NOMO-1 (cell line): ENCODE data around the gene GHDC.
A peak's percentile ranks its signal among the peaks of the same experiment; 100 is the strongest.

Source experiments
- DNase-seq, 2 experiments: peaks; one replicate each; lab custom pipeline; 2025; ENCODE audit not compliant: unreplicated experiment in 2 of 2; lab: John Stamatoyannopoulos, UW

Gene GHDC

DNA sequence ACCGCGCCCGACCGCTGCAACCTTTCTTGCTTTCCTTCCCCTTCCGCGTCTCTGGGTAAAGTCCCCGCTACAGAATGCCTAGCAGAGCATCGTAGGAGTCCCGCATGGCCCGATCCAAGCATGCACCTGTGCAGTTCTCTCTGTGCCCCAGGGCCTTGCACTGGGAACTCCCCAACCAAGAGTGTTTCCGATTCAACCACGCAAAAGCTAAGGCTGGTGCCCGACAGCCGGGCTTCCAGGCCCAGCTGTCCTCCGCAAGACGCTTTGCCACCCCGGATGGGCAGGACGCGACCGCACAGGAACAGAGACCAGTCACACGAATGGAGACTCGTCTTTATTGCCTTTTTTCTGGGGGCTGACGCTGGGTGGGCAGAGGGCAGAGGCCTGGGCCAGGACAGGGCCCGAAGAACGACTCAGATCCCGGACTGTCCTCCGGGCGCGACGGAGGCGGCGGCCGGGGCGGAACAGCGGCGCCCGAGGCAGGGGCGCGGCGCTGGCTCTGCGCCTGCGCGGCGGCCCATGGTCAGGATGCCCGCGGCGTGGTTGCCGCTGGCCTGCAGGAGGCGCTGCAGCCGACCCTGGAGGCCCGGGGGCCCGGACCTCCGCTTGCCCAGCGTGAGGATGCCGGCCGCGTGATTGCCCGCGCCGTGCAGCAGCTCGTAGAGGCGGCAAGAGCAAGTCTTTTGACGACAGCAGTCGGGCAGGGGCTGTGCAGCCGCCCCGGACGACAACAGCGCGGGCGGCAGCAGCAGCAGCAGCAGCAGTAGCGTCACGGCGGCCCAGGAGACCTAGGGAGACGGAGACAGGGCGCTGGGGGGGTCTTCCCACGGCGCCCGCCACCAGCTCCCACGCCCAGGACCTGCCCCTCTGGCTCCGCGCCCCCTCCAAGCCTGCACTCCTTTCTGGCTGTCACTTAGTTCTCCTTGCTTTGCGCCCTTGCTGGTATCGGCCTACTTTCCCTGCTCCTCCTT lies 10.3 kb downstream of the GHDC start:
- peak; percentile 71 to 87 for DNase-seq

GRCh38 chr17:42182927-42183734 lies 11.2 kb downstream of the GHDC start:
- DNase-seq, result no peak

- no peak for DNase-seq
Measured at GRCh38 chr17:42181851-42182207, 12.5 kb downstream of the GHDC start.

- peak; percentile 69 to 83 for DNase-seq
Measured at GRCh38 chr17:42180922-42181850, 13.1 kb downstream of the GHDC start, which contains the start of gene KCNH4. TSS of gene KCNH4 (minus strand) at chr17:42181142. CDS start at chr17:42180945, 197 bp downstream.

GRCh38 chr17:42180411-42180921 lies 13.8 kb downstream of the GHDC start:
- DNase-seq, result no peak

DNA sequence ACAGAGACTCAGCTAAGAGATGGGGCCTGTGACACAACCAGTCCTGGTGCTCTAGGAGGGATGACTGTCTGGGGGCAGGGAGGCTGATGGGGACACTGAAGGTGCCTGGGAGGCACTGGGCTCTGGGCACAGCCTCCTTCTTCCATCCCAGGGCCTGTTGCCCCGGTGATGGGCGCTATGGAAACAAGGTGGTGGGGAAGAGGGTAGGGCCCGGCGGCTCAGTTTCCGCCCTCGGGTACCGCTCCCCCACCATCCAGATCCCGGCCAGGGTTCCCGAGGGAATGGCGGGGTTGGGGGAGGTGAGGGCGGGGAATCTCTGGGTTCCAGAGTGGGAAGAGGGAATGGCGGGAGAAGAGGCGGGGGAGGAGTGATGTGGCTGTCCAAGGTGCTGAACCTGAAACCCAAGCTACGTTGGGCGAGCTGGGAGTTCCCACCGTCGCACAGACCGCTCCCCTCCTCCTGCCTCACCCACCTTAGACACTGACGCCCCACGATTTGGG lies 14.3 kb downstream of the GHDC start:
- DNase-seq, result peak in 1 of 2 experiments; percentile 15

DNA sequence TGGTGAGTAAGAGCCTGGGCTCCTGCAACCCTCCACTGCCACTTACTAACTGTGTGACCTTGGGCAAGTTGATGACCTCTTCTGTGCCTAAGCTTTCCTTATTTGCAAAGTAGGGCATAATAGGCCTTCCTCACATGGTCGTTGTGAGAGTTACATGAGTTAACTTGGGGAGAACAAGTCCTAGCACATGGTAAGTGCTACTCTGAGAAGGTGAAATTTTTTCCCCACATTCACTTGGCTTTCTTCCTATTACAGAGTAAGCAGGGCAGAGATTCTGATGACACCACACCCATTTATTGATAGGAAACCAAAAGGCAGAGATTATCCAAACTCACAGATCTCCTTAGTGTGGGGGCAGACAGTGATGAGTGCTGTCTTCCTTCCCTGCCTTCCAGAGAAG lies 15.0 kb downstream of the GHDC start:
- DNase-seq, result no peak

GRCh38 chr17:42178817-42179216 lies 15.5 kb downstream of the GHDC start:
- DNase-seq, result no peak

- DNase-seq, result no peak
Measured at GRCh38 chr17:42177684-42178083, 16.6 kb downstream of the GHDC start.

DNA sequence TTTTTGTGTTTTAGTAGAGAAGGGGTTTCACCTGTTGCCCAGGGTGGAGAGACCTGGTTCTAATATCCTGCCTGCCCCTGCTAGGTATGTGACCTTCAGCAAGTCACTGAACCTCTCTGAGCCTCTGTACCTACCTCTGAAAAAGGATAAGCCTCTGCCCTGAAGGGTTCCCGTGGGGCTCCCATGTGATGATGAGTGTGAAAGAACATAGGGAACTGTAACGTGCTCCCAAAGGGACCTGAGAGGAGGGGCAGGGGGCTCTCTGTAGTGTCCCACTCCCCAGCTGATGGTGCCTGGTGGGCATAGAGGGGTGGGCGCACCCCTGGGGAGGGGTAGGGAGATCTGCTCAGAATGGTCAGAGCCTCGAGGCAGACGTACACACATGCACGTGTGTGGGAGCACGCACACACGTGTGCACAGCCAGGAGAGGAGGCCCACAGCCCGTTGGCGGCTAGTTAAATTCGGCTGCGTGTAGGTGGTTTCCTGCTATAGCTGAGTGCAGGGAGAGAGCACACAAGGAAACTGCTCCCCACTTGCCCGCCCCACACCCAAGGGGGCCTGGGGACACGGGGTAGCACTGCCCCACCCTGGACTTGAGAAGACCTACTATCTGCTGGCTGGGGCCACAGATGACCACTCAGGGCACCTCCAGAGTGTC lies 20.0 kb downstream of the GHDC start:
- no peak for DNase-seq

- DNase-seq, result no peak
Measured at GRCh38 chr17:42171831-42172230, 22.5 kb downstream of the GHDC start.

DNA sequence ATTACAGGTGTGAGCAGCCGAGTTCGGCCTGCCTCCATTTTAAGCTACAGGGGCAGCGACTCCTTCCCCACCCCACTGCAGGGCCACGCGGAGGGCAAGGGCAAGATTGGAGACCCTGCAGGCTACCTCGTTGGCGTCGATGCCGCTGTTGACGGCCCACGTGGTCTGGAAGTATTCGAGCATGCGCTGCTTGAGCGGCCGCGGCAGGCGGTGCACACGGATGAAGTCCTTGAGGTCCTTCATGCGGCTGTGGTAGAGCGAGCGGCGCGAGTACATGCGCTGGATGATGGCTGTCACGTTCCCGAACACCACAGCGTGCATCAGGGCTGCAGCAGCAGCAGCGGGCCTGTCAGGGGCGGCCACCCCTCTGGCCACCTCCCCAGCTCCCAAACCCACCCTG lies 24.9 kb downstream of the GHDC start:
- DNase-seq, result no peak

GRCh38 chr17:42167807-42168206 lies 26.5 kb downstream of the GHDC start:
- DNase-seq, result peak; percentile 19 to 26

DNA sequence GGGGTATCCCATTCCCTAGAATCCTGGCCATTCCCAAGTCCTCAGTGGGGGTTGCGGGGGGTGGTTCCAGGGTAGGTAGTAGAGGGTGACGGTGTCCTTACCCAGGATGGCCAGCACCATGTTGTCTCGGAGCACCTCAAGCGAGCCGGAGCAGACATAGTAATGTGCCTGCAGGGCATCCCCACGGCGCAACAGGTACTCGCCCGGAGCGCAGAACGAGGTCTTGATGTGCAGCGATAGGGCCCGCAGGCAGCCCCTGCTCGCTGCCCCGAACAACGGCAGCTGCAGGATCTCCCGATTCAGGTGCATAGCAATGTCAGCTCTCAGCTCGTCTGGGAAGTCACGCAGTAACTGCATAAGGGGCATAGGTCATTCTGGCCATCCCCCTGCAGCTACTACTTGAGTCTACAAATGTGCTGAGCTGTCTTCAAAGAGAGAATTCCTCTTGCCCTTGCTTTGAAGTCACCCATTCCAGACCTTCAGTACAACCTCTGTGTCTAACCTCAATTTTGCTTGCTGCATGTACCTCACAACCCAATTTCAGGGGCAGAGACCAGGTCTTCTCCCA lies 28.0 kb downstream of the GHDC start:
- no peak for DNase-seq

- DNase-seq, result no peak
Measured at GRCh38 chr17:42165751-42166150, 28.5 kb downstream of the GHDC start.

- DNase-seq, result no peak
Measured at GRCh38 chr17:42163696-42164407, 30.4 kb downstream of the GHDC start.

DNA sequence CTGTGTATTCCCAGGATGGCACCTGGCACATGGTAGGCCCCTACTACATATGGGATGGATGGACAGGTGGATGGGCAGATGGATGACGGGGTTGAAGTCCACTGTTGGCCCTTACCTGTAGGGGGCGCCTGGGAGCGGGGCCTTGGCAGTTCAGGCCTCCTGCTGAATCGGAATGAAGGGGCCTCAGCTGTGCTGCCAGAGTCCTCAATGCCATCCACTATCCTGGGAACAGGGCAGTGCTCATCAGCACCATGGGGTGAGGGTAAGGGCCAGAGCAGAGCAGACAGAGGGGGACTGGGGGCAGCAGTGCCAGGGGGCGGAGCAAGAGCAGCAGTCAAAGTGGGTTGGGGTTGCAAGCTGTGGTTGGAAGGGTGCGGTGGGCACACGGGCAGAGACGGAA lies 31.2 kb downstream of the GHDC start:
- no peak for DNase-seq

GRCh38 chr17:42160531-42160910 lies 33.8 kb downstream of the GHDC start:
- DNase-seq, result no peak
